T-helper 2 cell (primary cell): ENCODE measurements around the gene SLC45A2.
"Not testable (repeated sequence)": the region's sequence is repeated elsewhere in the genome, so short reads cannot be mapped to it uniquely, and the experiment has no call there.

Source experiments
- DNase-seq, 5 experiments: peaks; one replicate each; pipeline versions ENCODE4 v3.0.0 to v3.0.0-alpha.2; 2012 to 2022

Gene SLC45A2

DNA sequence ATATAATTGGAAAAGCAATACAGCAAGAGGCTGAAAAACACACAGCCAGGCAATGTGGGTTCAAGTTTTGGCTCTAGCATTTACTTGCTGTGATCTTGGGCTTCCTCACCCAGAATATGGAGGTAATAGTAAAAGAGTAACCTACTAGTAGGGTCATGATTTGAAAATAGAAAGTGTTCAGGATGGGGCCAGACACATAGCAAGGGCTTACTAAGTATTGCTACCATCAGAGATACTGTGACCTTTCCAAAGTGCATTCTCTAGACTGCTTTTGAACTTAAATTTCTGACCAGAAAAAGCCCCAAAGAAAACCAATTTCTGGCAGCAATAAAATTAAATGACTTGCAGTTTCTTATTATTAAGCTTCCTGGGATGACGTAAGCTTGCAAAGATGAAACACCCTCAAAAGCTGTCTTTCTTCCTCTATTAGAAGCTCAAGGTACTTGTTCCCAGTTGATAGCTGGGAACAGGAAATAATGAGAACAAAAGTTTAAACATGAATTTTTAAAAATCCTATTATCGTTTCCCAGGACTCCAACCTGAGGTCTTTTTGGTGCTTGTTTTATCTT is 20.3 kb downstream of the SLC45A2 start:
- DNase-seq = peak in 1 of 5 experiments; percentile 21

DNA sequence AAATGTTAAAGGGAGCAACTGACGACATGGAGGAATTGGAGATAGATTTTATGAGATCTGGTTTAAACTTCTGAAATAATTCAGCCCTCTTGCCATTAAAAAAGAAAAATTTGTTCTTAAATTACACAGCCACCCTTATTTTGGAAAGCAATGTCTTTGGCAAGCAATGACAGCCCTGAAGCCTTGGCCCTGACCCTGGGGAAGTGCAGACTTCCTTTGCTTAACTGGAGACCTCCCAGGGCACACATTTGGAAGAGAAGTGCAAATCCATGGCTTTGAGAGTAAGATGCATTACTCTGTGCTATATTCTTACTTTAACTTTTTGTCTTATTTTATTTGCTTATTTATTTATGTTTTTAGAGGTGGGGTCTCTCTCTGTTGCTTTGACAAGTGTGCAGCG is 26.3 kb downstream of the SLC45A2 start:
- DNase-seq = no peak

DNA sequence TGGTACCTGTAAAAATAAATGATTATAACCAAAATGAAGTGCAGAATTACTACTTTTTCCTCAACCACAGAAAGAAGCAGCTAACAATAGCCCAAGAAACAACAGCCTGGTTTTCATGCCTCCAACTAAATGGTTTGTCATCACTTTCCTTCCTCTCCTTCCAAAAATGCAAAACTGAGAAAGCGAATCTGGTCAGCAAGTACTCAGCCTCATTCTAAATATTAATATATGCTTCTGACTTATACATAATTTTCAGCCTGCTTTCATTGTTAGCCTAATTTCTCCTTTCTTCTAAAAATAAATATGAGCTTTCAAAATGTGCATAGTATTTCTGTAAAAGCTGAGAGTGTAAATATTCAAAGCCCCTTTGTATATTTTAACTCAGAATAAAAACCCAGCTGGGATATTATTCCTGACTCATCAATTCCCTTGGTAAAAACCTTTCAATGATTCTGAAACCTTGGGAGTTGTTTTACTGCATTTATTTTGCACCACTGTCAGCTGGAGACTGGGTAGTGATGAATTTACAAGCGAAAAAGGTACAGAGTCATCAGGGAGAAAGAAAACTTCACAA is 26.8 kb downstream of the SLC45A2 start:
- no peak for DNase-seq

DNA sequence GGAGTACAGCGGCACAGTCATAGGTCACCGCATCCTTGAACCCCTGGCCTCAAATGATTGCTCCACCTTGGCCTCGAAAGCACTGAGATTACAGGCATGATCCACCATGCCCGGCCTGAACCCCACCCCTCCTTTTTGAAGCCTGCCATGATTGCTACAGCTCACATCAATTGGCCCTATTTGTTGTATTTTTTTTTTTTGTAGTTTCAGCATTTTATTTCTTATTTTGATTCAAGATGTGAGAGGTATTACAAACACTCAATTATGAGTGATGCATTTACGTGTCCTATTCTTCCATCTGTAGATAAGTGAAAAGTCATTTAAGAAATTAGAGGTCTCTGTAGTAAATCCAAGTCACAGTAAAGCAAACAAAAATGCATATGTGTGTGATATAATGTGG is 32.3 kb downstream of the SLC45A2 start:
- DNase-seq = not testable (repeated sequence)

DNA sequence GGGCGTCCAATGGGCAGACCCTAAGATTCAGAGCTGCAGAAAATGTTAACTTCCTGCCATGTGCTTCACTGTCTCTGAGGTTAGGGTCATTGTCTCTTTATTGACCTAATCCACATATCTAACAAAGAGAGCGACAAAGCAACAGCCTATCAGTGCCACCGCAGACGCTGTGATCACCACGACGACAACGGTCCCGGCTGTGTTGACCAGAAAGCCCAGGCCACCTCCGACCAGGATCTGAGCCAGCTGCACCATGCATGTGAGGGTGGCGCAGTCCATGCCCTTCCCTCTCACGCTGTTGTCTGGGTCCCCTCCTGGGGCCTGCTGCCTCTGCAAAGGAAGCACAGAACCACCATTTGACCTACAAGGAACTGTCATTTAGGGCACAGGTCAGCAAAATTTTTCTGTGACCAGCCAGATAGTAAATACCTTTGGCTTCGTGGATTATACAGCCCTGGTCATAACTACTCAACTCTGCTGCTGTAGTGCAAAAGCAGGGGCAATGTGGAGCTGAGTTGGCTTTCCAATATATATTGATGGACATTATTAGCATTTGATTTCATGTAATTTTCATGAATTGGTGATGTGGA is 39.9 kb downstream of the SLC45A2 start:
- DNase-seq = no peak

DNA sequence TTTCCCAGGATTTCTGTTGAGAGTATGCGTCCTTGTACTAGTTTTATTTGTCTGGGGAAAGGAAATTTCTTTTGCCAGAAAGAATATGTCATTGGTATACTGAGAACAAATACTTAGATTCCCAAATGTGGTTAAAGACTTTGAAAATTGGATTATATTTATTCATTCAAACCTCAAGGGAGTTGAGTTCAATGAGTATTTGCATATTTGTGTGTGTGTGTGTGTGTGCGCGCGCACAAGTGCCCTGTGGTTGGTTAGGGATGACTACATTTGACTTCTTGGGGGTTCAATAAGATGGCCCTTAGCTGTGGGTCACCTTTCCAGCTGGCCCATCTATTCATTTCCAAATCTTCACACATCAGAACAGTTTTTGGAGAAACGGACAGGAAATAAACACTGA is 43.4 kb downstream of the SLC45A2 start:
- no peak for DNase-seq

DNA sequence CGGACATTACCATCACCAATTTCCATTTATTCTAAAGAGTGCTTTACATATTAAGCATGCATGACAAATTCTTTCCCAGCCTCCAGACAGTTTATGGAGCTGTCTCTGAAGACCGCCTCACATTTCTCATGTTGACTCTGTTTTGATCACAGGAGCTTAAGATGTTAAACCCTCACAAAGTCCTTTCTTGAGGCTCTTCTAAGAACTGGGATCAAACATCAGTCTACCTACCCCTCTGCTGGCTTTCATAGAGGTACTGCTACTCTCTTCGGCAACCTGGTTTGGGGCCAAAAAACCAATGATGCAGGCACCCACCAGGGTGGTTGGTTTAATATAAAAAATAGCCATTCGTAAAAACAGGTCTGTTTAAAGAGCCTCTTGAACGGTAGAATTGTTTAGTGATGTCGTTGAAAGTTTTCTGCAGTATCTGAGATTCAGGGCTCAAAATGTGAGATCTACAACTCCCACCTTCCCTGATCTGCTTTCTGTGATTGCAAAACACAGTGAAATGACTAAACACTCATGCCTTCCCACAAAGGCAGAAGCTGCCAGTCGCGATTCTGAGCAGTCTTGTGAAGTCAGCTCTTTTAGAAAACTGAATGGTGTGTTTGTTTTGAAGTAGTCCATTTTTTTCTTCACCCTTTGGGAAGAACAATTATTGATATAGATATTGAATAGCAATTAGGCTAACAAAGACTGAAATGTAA is 44.8 kb downstream of the SLC45A2 start:
- no peak for DNase-seq

DNA sequence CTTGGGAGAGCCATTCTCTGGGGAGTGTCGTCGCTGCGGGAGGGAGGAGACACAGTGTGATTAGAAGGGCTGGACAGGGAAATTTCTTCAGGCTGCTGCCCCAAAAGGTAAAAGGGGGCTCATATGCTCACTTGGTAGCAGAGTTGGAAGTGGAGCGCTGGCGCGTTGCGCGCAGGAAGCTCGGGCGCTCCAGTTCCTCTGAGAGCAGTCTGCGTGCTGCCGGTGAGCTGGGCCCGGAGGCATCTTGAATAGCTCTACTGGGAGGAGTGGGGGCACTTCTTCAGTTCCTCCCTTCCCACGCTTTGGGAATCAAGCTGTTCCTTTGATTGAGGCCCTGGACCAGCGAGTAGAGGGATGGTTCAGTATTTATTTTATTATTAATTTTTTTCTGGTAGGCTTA is 45.6 kb downstream of the SLC45A2 start:
- DNase-seq = no peak

DNA sequence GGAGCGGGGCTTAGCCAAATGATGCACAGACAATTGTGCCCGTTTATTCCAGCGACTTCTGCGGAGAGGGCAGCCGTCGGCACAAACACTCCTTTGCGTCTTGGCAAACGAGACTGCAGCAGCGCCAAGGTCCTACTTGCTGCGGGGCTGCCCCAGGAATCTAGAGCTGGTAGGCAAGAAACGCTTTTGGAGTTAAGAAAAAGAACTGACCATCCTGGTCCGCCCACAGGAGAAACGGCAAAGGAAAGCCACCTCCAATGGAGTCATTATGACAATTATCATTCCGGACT is 46.0 kb downstream of the SLC45A2 start:
- no peak for DNase-seq

DNA sequence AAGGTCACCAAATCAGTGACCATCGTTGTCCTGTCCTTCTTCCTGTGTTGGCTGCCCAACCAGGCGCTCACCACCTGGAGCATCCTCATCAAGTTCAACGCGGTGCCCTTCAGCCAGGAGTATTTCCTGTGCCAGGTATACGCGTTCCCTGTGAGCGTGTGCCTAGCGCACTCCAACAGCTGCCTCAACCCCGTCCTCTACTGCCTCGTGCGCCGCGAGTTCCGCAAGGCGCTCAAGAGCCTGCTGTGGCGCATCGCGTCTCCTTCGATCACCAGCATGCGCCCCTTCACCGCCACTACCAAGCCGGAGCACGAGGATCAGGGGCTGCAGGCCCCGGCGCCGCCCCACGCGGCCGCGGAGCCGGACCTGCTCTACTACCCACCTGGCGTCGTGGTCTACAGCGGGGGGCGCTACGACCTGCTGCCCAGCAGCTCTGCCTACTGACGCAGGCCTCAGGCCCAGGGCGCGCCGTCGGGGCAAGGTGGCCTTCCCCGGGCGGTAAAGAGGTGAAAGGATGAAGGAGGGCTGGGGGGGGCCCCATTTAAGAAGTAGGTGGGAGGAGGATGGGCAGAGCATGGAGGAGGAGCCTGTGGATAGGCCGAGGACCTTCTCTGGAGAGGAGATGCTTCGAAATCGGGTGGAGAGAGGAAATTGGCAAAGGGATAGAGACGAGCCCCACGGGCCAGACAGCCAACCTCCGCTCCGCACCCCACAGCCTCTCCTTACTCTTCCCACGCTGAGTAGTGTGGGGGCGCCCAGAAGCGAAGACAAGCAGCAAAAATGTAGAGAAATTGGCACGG is 46.6 kb downstream of the SLC45A2 start:
- DNase-seq = peak in 1 of 5 experiments; percentile 18

DNA sequence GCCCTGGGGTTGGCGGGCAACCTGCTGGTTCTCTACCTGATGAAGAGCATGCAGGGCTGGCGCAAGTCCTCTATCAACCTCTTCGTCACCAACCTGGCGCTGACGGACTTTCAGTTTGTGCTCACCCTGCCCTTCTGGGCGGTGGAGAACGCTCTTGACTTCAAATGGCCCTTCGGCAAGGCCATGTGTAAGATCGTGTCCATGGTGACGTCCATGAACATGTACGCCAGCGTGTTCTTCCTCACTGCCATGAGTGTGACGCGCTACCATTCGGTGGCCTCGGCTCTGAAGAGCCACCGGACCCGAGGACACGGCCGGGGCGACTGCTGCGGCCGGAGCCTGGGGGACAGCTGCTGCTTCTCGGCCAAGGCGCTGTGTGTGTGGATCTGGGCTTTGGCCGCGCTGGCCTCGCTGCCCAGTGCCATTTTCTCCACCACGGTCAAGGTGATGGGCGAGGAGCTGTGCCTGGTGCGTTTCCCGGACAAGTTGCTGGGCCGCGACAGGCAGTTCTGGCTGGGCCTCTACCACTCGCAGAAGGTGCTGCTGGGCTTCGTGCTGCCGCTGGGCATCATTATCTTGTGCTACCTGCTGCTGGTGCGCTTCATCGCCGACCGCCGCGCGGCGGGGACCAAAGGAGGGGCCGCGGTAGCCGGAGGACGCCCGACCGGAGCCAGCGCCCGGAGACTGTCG is 47.3 kb downstream of the SLC45A2 start:
- no peak for DNase-seq

DNA sequence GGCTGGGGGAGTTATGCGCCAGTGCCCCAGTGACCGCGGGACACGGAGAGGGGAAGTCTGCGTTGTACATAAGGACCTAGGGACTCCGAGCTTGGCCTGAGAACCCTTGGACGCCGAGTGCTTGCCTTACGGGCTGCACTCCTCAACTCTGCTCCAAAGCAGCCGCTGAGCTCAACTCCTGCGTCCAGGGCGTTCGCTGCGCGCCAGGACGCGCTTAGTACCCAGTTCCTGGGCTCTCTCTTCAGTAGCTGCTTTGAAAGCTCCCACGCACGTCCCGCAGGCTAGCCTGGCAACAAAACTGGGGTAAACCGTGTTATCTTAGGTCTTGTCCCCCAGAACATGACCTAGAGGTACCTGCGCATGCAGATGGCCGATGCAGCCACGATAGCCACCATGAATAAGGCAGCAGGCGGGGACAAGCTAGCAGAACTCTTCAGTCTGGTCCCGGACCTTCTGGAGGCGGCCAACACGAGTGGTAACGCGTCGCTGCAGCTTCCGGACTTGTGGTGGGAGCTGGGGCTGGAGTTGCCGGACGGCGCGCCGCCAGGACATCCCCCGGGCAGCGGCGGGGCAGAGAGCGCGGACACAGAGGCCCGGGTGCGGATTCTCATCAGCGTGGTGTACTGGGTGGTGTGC is 48.0 kb downstream of the SLC45A2 start, which contains the start of gene RXFP3:
Gene RXFP3 (plus strand): TSS at position 6 of the 636 bp plus-strand sequence. CDS start 355 bp downstream, at position 361.
- DNase-seq = no peak

DNA sequence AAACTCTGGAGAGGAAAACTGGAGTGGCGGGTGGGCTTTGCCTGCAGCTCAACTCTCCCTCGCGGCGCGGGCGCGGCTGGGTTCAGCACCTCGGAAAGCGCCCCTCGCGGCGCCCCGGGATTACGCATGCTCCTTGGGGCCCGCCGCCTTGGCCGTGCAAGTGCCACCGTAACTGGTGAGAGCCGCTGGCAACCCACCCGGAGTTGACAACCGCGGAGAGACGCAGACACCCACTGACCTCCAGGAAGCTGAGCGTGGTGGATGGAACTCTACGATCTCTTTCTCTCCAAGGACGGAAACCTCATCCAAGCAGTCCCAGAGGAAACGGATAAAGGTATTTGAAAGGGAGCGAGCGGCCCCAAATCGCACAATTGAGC is 48.5 kb downstream of the SLC45A2 start:
- DNase-seq = peak in 3 of 5 experiments; percentile 9 to 63 (median 11)

DNA sequence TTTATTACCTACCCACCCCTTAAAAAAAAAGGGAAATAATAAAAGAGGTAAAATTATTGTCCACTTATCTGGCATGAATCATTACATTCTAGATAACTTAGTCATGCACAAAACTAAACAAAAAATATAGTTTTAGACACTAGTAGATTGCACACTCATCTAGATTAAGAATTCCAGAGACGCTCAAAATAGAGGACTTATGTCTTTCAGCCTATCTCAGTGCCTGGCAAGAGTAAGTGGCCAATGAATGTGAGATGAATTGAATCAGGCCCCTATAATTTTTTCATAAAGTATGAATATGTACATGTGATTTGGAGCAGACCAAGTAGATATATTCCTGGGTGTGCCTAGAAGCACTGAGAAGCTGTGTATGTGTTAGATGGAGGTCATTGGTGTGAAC is 50.3 kb downstream of the SLC45A2 start:
- no peak for DNase-seq

DNA sequence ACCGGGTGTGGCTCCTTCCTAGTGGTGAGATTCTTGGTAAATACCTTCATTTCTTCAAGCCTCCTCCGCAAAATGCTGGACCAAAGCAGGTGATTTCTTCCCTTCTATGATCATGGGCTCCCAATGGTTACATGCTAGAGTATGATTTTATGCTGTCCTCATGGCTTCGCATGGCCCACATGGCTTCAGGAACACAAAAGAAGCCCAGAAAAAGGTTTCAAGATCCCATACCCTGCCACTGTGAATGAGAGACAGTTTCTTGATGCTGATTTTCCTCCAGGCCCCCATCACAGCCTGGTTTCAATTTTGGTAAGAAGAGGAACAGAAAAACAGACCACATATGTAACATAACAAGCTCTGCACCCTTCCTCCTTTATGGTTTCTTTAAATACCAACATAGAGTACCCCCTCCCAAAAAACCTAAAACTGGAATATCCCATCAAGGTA is 50.7 kb downstream of the SLC45A2 start:
- DNase-seq = no peak

DNA sequence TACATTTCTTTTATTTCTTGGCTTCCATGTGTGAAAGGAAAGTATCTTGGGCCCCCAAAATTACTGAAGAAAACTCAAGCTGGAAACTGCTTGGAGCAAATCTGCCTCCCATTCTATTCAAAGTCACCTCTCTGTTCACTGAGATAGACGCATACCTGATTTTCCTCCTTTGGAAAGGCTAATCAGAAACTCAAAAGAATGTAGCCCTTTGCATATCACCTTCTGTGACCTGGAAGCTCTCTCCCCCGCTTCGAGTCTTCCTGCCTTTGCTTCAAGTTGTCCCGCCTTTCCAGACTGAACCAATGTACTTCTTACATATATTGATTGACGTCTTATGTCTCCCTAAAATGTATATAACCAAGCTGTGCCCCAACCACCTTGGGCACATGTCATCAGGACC is 53.4 kb downstream of the SLC45A2 start:
- DNase-seq = no peak

DNA sequence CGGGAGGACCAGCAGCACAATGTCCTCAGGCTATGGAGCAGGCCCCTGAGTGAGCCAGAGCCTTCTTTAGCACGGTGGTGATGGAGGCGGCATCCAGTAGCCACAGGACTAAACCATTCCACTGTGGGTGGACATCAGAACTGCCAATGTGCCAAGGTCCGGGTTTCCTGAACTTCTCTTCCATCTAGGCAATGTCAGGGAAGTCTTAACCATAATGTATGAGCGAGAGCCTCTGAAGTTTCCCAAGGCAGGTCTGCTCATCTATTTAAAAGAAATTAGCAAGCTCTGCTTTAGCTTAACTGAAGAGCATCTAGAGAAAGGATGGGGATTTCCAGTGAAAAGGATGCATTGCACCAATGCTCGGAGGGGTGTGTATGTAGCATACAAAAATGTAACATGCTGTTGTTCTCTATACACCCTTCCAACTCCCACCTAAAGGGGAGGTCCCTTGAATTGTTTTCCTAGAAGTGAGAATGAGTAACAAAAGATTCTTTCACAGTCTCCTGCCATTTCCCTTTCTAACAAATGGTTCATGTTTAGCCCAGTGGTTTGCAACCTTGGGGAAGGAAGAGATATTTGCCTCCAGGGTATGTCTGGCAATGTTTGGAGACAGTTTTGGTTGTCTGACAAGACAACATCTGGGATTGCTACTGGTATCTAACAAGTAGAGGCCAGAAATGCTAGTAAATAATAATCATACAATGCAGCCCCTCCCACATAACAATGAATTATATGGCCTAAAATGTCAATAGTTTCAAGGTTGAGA is 54.4 kb downstream of the SLC45A2 start:
- DNase-seq = no peak

DNA sequence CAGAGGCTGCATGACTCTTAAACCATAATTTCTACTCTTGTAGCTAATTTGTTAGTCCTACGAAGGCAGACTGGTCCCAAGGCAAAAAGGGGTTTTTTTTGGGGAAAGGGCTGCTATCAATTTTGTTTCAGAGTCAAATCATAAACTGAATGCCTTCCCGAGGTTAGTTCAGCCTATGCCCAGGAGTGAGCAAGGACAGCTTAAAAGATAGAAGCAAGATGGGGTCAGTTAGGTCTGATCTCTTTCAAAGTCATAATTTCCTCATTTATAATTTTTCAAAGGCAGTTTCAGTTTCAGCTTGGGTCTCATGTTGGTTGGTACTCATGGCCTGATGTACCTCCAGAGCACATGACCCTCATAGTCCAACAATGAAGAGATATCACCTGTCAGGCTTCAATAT is 56.2 kb downstream of the SLC45A2 start:
- no peak for DNase-seq

DNA sequence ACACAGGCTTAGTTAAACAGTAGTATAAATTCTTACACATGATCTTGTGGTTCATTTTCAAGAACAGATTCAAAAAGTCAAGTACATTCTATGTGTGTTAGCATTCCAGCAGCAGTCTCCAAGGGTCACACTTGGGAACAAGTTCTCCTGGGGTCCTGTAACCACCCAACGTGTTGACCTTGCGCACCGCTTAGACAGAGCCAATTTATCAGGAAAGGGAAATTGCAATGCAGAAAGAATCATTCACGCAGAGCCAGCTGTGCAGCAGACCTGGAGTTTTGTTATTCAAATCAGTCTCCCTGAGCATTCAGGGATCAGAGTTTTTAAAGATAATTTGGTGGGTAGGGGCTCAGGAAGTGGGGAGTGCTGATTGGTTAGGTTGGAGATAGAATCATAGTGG is 56.8 kb downstream of the SLC45A2 start:
- no peak for DNase-seq

DNA sequence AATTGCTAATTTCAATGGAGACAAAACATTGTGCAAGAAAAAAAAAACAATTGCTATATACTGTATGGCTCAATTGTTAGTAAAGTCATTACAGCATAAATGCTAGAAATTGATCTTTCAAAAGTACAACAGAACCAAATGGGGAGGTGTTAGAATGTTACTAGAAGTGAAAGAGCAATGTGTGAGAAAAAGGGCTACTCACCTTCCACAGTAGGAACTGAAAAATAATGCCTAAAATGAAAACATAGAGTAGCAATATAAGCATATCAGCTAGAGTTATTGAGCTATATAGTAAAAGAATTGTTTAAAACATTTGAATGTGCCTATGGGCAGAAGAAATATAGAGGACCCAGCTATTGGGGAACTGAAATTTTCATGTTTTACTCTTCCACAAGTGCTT is 59.2 kb downstream of the SLC45A2 start:
- DNase-seq = no peak

DNA sequence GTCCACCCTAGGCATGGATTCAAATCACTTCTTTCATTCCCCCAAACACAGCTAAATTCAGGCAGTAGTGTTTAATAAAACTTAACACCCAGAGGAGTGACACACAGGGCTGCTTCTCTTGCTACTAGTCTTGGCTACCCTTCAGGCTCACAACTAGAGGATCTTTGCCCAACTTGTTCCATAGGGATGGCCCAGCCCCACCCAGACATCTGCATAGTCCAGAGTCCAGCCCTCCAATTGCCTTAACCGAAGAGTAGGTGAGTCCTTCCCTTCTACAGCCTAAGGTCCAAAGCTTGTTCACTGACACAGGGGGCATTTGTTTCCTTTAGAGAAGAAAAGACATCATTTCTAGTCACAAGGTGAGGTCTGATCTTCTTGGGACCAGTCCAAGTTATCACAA is 63.5 kb downstream of the SLC45A2 start:
- no peak for DNase-seq
